GM21390 (cell line): ENCODE results near the gene NTRK3.

Experiments
- ATAC-seq: cut with Tn5 transposase; IDR thresholded peaks from one replicate; pipeline ENCODE4 v1.9.1; 2021; ENCODE audit not compliant: unreplicated experiment

Gene NTRK3

GRCh38 chr15:87907676-87908446 is 348.7 kb downstream of the NTRK3 start:
- ATAC-seq, result no peak

- ATAC-seq, result no peak
Measured at GRCh38 chr15:87906444-87906843, 350.1 kb downstream of the NTRK3 start.

GRCh38 chr15:87902772-87903426 is 353.6 kb downstream of the NTRK3 start:
- ATAC-seq, result no peak

GRCh38 chr15:87901926-87902690 is 354.4 kb downstream of the NTRK3 start:
- no peak for ATAC-seq

GRCh38 chr15:87901008-87901407 is 355.5 kb downstream of the NTRK3 start:
- no peak for ATAC-seq

GRCh38 chr15:87896936-87897335 is 359.6 kb downstream of the NTRK3 start:
- no peak for ATAC-seq

- ATAC-seq, result no peak
Measured at GRCh38 chr15:87887177-87887576, 369.4 kb downstream of the NTRK3 start.

- no peak for ATAC-seq
Measured at GRCh38 chr15:87881026-87881425, 375.5 kb downstream of the NTRK3 start.

- no peak for ATAC-seq
Measured at GRCh38 chr15:87877822-87878542, 378.6 kb downstream of the NTRK3 start.

- no peak for ATAC-seq
Measured at GRCh38 chr15:87877114-87877810, 379.3 kb downstream of the NTRK3 start.

GRCh38 chr15:87874896-87875711 is 381.4 kb downstream of the NTRK3 start:
- ATAC-seq, result no peak

- no peak for ATAC-seq
Measured at GRCh38 chr15:87873516-87873915, 383.0 kb downstream of the NTRK3 start.

- no peak for ATAC-seq
Measured at GRCh38 chr15:87871731-87872320, 384.7 kb downstream of the NTRK3 start.

- no peak for ATAC-seq
Measured at GRCh38 chr15:87871258-87871681, 385.3 kb downstream of the NTRK3 start.

- ATAC-seq, result no peak
Measured at GRCh38 chr15:87866961-87867360, 389.6 kb downstream of the NTRK3 start.

GRCh38 chr15:87863152-87863551 is 393.4 kb downstream of the NTRK3 start:
- no peak for ATAC-seq

- ATAC-seq, result no peak
Measured at GRCh38 chr15:87860743-87861142, 395.8 kb downstream of the NTRK3 start.

GRCh38 chr15:87858651-87859050 is 397.9 kb downstream of the NTRK3 start:
- ATAC-seq, result no peak

GRCh38 chr15:87851497-87851896 is 405.0 kb downstream of the NTRK3 start:
- no peak for ATAC-seq
